HCT116 (cell line): ENCODE measurements around the gene XRN1. TPM values are rescaled to one million over a fixed set of nuclear protein-coding genes. Genes with fewer than 3 reads are reported as not detected.

Experiments
- ATAC-seq: fragments of 200-7000 bp; cut with Tn5 transposase; 2 replicates; pipeline ENCODE4 v1.9.1; 2020; ENCODE audit warnings: mild to moderate bottlenecking, moderate library complexity
- BruUV-seq: library from RNA; stranded (reverse); fragments of 400-500 nt; replicated peaks from 2 replicates; lab custom pipeline; 2021; lab: Mats Ljungman, UMichigan
- CTCF ChIA-PET: fragments of 300-600 bp; sonication (Branson Sonifier 250); formaldehyde crosslinking; loops from one replicate; lab custom pipeline; 2021; ENCODE audit warnings: antibody characterized with exemption; lab: Charles Lee
- POLR2A ChIA-PET: fragments of 300-600, 350-600 bp; sonication (Branson Sonifier 250); formaldehyde crosslinking; loops from one replicate; lab custom pipeline; 2021; ENCODE audit warnings: antibody characterized with exemption; lab: Charles Lee
- RAD21 ChIA-PET, 2 experiments: fragments of 300-600 bp; sonication (Branson Sonifier 250); formaldehyde crosslinking; loops; one replicate each; lab custom pipeline; 2023; ENCODE audit warnings: low total read pairs in 2 of 2; ENCODE audit not compliant: uncharacterized antibody in 2 of 2, unreplicated experiment in 2 of 2, low non-redundant PET in 1 of 2; lab: Charles Lee
- DNase-seq: peaks from one replicate; pipeline ENCODE4 v3.0.0-alpha.2; 2010; ENCODE audit warnings: low read depth, low spot score
- H2AFZ ChIP-seq: fragments of 200-600 bp; shearing (Covaris generic), sonication (generic); 2 replicates; pipeline ENCODE4 v1.6.1; 2017; ENCODE audit warnings: low read depth, mixed run types, mixed read lengths, antibody characterized with exemption, low read length; ENCODE audit not compliant: poor library complexity, severe bottlenecking
- H3K27ac ChIP-seq: 2 replicates; pipeline ENCODE4 v1.5.1; 2012; ENCODE audit warnings: low read depth, low read length
- H3K27me3 ChIP-seq: fragments of 200-600 bp; sonication (generic); 2 replicates; pipeline ENCODE4 v1.6.1; 2016; ENCODE audit warnings: mixed run types, low read length, mixed read lengths; ENCODE audit not compliant: insufficient read depth
- H3K36me3 ChIP-seq, 2 experiments: fragments of 200-500 bp in 1 of 2; fragments of 200-600 bp in 1 of 2; sonication (Bioruptor generic) in 1 of 2; sonication (generic) in 1 of 2; 2 replicates each; pipeline versions ENCODE4 v1.5.1 to v1.6.1; 2014 to 2016; ENCODE audit warnings: low read length in 2 of 2, inconsistent platforms in 1 of 2, mixed read lengths in 1 of 2, mixed run types in 1 of 2; ENCODE audit not compliant: insufficient read depth in 2 of 2, control insufficient read depth in 1 of 2
- H3K4me1 ChIP-seq, 2 experiments: fragments of 200-600 bp in 1 of 2; sonication (generic) in 1 of 2; 2 replicates each; pipeline versions ENCODE4 v1.5.1 to v1.6.1; 2012 to 2017; ENCODE audit warnings: low read length in 2 of 2, inconsistent platforms in 1 of 2, mild to moderate bottlenecking in 1 of 2, mixed read lengths in 1 of 2, mixed run types in 1 of 2, moderate library complexity in 1 of 2; ENCODE audit not compliant: insufficient read depth in 2 of 2, control insufficient read depth in 1 of 2
- H3K4me2 ChIP-seq: fragments of 200-600 bp; sonication (generic); 2 replicates; pipeline ENCODE4 v1.6.1; 2017; ENCODE audit warnings: mixed run types, low read length, mixed read lengths
- H3K4me3 ChIP-seq, 2 experiments: fragments of 200-600 bp in 1 of 2; sonication (generic) in 1 of 2; replicated peaks in 1 of 2; 2 replicates each; pipeline ENCODE4 v1.5.1; 2011 to 2016; ENCODE audit warnings: low read length in 2 of 2, control low read depth in 1 of 2, low read depth in 1 of 2, mild to moderate bottlenecking in 1 of 2, mixed read lengths in 1 of 2, mixed run types in 1 of 2
- H3K79me2 ChIP-seq: fragments of 200-600 bp; sonication (generic); 2 replicates; pipeline ENCODE4 v1.6.1; 2017; ENCODE audit warnings: mild to moderate bottlenecking, mixed run types, low read length, moderate library complexity, mixed read lengths; ENCODE audit not compliant: insufficient read depth
- H3K9ac ChIP-seq: fragments of 200-600 bp; sonication (generic); 2 replicates; pipeline ENCODE4 v1.6.1; 2016; ENCODE audit warnings: low read length, mixed read lengths
- H3K9me2 ChIP-seq: fragments of 200-600 bp; sonication (generic), shearing (Covaris generic); 2 replicates; pipeline ENCODE4 v1.6.1; 2017; ENCODE audit warnings: mixed run types, mild to moderate bottlenecking, moderate library complexity; ENCODE audit not compliant: insufficient read depth
- H3K9me3 ChIP-seq, 2 experiments: fragments of 200-500 bp in 1 of 2; fragments of 200-600 bp in 1 of 2; sonication (Bioruptor generic) in 1 of 2; sonication (generic) in 1 of 2; 2 replicates each; pipeline ENCODE4 v1.6.1; 2014 to 2017; ENCODE audit warnings: low read length in 2 of 2, mixed read lengths in 2 of 2, inconsistent platforms in 1 of 2, low read depth in 1 of 2, mild to moderate bottlenecking in 1 of 2, mixed run types in 1 of 2, moderate library complexity in 1 of 2; ENCODE audit not compliant: control insufficient read depth in 1 of 2, insufficient read depth in 1 of 2
- H4K20me1 ChIP-seq: fragments of 200-600 bp; sonication (generic), shearing (Covaris generic); 2 replicates; pipeline ENCODE4 v1.6.1; 2017; ENCODE audit warnings: mixed run types, mild to moderate bottlenecking, moderate library complexity; ENCODE audit not compliant: insufficient read depth
- ATF3 ChIP-seq: IDR thresholded peaks from 2 replicates; pipeline ENCODE4 v1.6.1; 2012
- CEBPB ChIP-seq: IDR thresholded peaks from 2 replicates; pipeline ENCODE4 v1.6.1; 2012; ENCODE audit warnings: low read depth
- ELF1 ChIP-seq: IDR thresholded peaks from 2 replicates; pipeline ENCODE4 v1.6.1; 2012; ENCODE audit warnings: low read depth, borderline replicate concordance
- EZH2 ChIP-seq: fragments of 200-600 bp; sonication (generic); IDR thresholded peaks from 2 replicates; pipeline ENCODE4 v1.6.1; 2017; ENCODE audit warnings: antibody characterized with exemption, mixed run types
- EZH2phosphoT487 ChIP-seq: fragments of 200-600 bp; IDR thresholded peaks from 2 replicates; pipeline ENCODE4 v1.6.1; 2018; ENCODE audit warnings: antibody characterized with exemption, borderline replicate concordance
- FOSL1 ChIP-seq: IDR thresholded peaks from 2 replicates; pipeline ENCODE4 v1.6.1; 2012; ENCODE audit warnings: low read depth
- JUND ChIP-seq: IDR thresholded peaks from 2 replicates; pipeline ENCODE4 v1.6.1; 2012
- POLR2A ChIP-seq: IDR thresholded peaks from 2 replicates; pipeline ENCODE4 v1.7.0; 2011; ENCODE audit warnings: borderline replicate concordance; ENCODE audit not compliant: insufficient read depth, insufficient read length; ENCODE audit errors: extremely low read depth
- POLR2AphosphoS5 ChIP-seq: IDR thresholded peaks from 2 replicates; pipeline ENCODE4 v1.6.1; 2011; ENCODE audit warnings: mild to moderate bottlenecking, low read depth, low read length, moderate library complexity
- RAD21 ChIP-seq: IDR thresholded peaks from 2 replicates; pipeline ENCODE4 v1.6.1; 2012; ENCODE audit warnings: low read depth, mild to moderate bottlenecking
- SP1 ChIP-seq: IDR thresholded peaks from 2 replicates; pipeline ENCODE4 v1.6.1; 2012; ENCODE audit warnings: low read depth
- SRF ChIP-seq: IDR thresholded peaks from 2 replicates; pipeline ENCODE4 v1.6.1; 2012; ENCODE audit warnings: low read depth
- TCF7L2 ChIP-seq: IDR thresholded peaks from 2 replicates; pipeline ENCODE4 v1.7.0; 2011; ENCODE audit warnings: borderline replicate concordance, inconsistent platforms; ENCODE audit not compliant: insufficient read depth, insufficient read length; ENCODE audit errors: extremely low read depth
- ZBTB33 ChIP-seq: IDR thresholded peaks from 2 replicates; pipeline ENCODE4 v1.6.1; 2011; ENCODE audit warnings: mild to moderate bottlenecking, low read length, moderate library complexity; ENCODE audit not compliant: insufficient replicate concordance; ENCODE audit errors: extremely low read depth
- ZFX ChIP-seq: fragments of 450-650 bp; IDR thresholded peaks from 2 replicates; pipeline ENCODE4 v1.6.1; 2017
- intact Hi-C: fragments of 100-400 bp; cut with micrococcal nuclease; formaldehyde crosslinking; loops from 2 replicates; pipeline ENCODE4 v1.10.0; 2022
- total RNA-seq: library from RNA; stranded (reverse); gene quantifications from one replicate; pipeline ENCODE4 v1.2.1, GENCODE V29; 2021; ENCODE audit not compliant: unreplicated experiment
- TF ChIP-seq, protein P1 (sequence below), 3 experiments: fragments of 200-600 bp in 1 of 3; sonication (generic) in 1 of 3; IDR thresholded peaks in 2 of 3; conservative IDR thresholded peaks in 1 of 3; 2 replicates each; pipeline ENCODE4 v1.5.1; 2012 to 2017; ENCODE audit warnings: low read depth in 2 of 3, low read length in 2 of 3, antibody characterized with exemption in 1 of 3, borderline replicate concordance in 1 of 3, control low read depth in 1 of 3, mild to moderate bottlenecking in 1 of 3, mixed read lengths in 1 of 3, mixed run types in 1 of 3, moderate library complexity in 1 of 3; ENCODE audit not compliant: insufficient read depth in 1 of 3

The XRN1 gene
- total RNA-seq, 1 experiment from 2014 or later = 21.3 TPM

GRCh38 chr3:142285083-142285517 lies 162.7 kb downstream of the XRN1 start:
- no peak overlapping the region for H3K4me2 ChIP-seq
- intact Hi-C loops = loop anchor here (10.0 kb wide), 1 partner anchor 710 kb away; no protein-coding TSS in a partner anchor
- TF ChIP-seq RAD21 (no peak), POLR2AphosphoS5 (no peak), FOSL1 (no peak), EZH2phosphoT487 (no peak), POLR2A (no peak), CEBPB (no peak), TCF7L2 (no peak), ZFX (no peak), SRF (no peak), ZBTB33 (no peak), ATF3 (no peak), EZH2 (no peak), ELF1 (no peak), SP1 (no peak), JUND (no peak)
- TF ChIP-seq, protein P1, sequence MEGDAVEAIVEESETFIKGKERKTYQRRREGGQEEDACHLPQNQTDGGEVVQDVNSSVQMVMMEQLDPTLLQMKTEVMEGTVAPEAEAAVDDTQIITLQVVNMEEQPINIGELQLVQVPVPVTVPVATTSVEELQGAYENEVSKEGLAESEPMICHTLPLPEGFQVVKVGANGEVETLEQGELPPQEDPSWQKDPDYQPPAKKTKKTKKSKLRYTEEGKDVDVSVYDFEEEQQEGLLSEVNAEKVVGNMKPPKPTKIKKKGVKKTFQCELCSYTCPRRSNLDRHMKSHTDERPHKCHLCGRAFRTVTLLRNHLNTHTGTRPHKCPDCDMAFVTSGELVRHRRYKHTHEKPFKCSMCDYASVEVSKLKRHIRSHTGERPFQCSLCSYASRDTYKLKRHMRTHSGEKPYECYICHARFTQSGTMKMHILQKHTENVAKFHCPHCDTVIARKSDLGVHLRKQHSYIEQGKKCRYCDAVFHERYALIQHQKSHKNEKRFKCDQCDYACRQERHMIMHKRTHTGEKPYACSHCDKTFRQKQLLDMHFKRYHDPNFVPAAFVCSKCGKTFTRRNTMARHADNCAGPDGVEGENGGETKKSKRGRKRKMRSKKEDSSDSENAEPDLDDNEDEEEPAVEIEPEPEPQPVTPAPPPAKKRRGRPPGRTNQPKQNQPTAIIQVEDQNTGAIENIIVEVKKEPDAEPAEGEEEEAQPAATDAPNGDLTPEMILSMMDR (IDR thresholded peaks at IDR 0.05 in 2 of 3, conservative IDR thresholded peaks at IDR 0.05 in 1 of 3; ENCODE audit: borderline replicate concordance in 1 of 3, insufficient read depth in 1 of 3, low read depth in 2 of 3, low read length in 2 of 3) = no peak
- no peaks in the 10 kb centered on the region for H3K79me2 ChIP-seq
- peaks cover 15 to 21% of the 10 kb centered on the region in 2 experiments; a peak in 3 of 4 replicates for H3K9me3 ChIP-seq
- H3K27ac ChIP-seq = no peak overlapping the region
- H2AFZ ChIP-seq = no peak overlapping the region
- no peaks in the 10 kb centered on the region for H4K20me1 ChIP-seq
- H3K4me3 ChIP-seq = no peak overlapping the region
- BruUV-seq = no TSS peak
- no peaks in the 10 kb centered on the region for H3K36me3 ChIP-seq
- POLR2A ChIA-PET = no interaction called here
- no peak for ATAC-seq
- no peak for DNase-seq
- CTCF ChIA-PET = no interaction called here
- H3K9ac ChIP-seq = no peak overlapping the region
- H3K27me3 ChIP-seq = no peaks in the 10 kb centered on the region
- H3K4me1 ChIP-seq = no peaks in the 10 kb centered on the region
- RAD21 ChIA-PET = no interaction called here
- H3K9me2 ChIP-seq = no peaks in the 10 kb centered on the region
